ENCODE data around the gene TMEM132C. TPM values are rescaled to one million over a fixed set of nuclear protein-coding genes. Genes with fewer than 3 reads are reported as not detected.

Gene TMEM132C
- total and polyA plus RNA-seq, 2 of the 13 experiments (the other 11 are each of a cell fraction or from before 2014, with no cell fraction given): not detected

- ChIA-PET CTCF (ENCODE audit: low intra/inter-chr PET ratio, low total read pairs) (no interaction called here), POLR2A (no interaction called here)
- no peaks in the 10 kb centered on the region for H3K36me3 ChIP-seq (replicated peaks in 1 of 2; ENCODE audit: control insufficient read depth in 1 of 2, insufficient read depth in 2 of 2, low read length in 2 of 2)
- FAIRE-seq (no peak), DNase-seq (ENCODE audit: low spot score) (no peak), ATAC-seq (no peak)
- 14% methylated on average over 2 of the region's 2 CpGs for WGBS (ENCODE audit: low lambda C conversion rate)
- H3K27me3 ChIP-seq (ENCODE audit: control insufficient read depth in 1 of 2, insufficient read depth in 2 of 2, low read length in 2 of 2): no peaks in the 10 kb centered on the region
- in situ Hi-C loops (cut with HindIII; ENCODE audit: extremely low pct_ligation_motif_present, low pct_unique_long_range_greater_than_20kb): no loop called here
- no peaks in the 10 kb centered on the region for H3K79me2 ChIP-seq (ENCODE audit: insufficient read depth, low read length)
- H3K4me3 ChIP-seq (replicated peaks in 1 of 3; ENCODE audit: insufficient read depth in 1 of 3, low read depth in 2 of 3, low read length in 3 of 3): no peak overlapping the region
- no peaks in the 10 kb centered on the region for H4K20me1 ChIP-seq (ENCODE audit: insufficient read depth, low read length)
- no peaks in the 10 kb centered on the region for H3K4me1 ChIP-seq (ENCODE audit: insufficient read depth, low read length)
- no peak overlapping the region for H3K27ac ChIP-seq (ENCODE audit: extremely low read length, insufficient read depth, low read length)
- BruUV-seq (replicated peaks): no TSS peak
- intact Hi-C loops (cut with micrococcal nuclease; ENCODE audit: unreplicated experiment): no loop called here
- H3K9ac ChIP-seq (ENCODE audit: insufficient read depth, low read depth, low read length): no peak overlapping the region
- no peak overlapping the region for H3K4me2 ChIP-seq (ENCODE audit: low read depth, low read length)
- H2AFZ ChIP-seq (ENCODE audit: low read length): no peak overlapping the region
- H3K9me3 ChIP-seq (ENCODE audit: low read length): peaks cover 41% of the 10 kb centered on the region
- no peak for TF ChIP-seq ZNF850 (CRISPR knock-in tag; conservative IDR thresholded peaks at IDR 0.05)
- no peak for TF ChIP-seq GPN1 (CRISPR knock-in tag; IDR thresholded peaks at IDR 0.05; ENCODE audit: borderline replicate concordance)
- no peak for TF ChIP-seq ZNF546 (CRISPR knock-in tag; conservative IDR thresholded peaks at IDR 0.05)
- no peak for TF ChIP-seq ZBTB1 (CRISPR knock-in tag; IDR thresholded peaks at IDR 0.05; ENCODE audit: borderline replicate concordance)
- TF ChIP-seq TBL1XR1 (IDR thresholded peaks at IDR 0.05; ENCODE audit: borderline replicate concordance, low read length, partially characterized antibody): no peak
- no peak for TF ChIP-seq IRF2 (CRISPR knock-in tag; IDR thresholded peaks at IDR 0.05)
- TF ChIP-seq ZFP36L1 (CRISPR knock-in tag; IDR thresholded peaks at IDR 0.05): no peak
- TF ChIP-seq SMAD3 (CRISPR knock-in tag; IDR thresholded peaks at IDR 0.05): no peak
- no peak for TF ChIP-seq STAT6 (CRISPR knock-in tag; IDR thresholded peaks at IDR 0.05; ENCODE audit: borderline replicate concordance)
- TF ChIP-seq BRF2 (CRISPR knock-in tag; IDR thresholded peaks at IDR 0.05): no peak
- no peak for TF ChIP-seq ZNF256 (CRISPR knock-in tag; conservative IDR thresholded peaks at IDR 0.05)
- no peak for TF ChIP-seq AFF4 (CRISPR knock-in tag; IDR thresholded peaks at IDR 0.05)
- no peak for TF ChIP-seq NKX3-1 (CRISPR knock-in tag; IDR thresholded peaks at IDR 0.05)
- TF ChIP-seq CBX1 (IDR thresholded peaks at IDR 0.05; ENCODE audit: low read depth): no peak
- TF ChIP-seq ZNF275 (CRISPR knock-in tag; IDR thresholded peaks at IDR 0.05; ENCODE audit: borderline replicate concordance): no peak
- no peak for TF ChIP-seq ZC3H4 (CRISPR knock-in tag; IDR thresholded peaks at IDR 0.05; ENCODE audit: borderline replicate concordance)
- no peak for TF ChIP-seq FOXO1 (CRISPR knock-in tag; IDR thresholded peaks at IDR 0.05)
- no peak for TF ChIP-seq ZNF367 (CRISPR knock-in tag; IDR thresholded peaks at IDR 0.05; ENCODE audit: borderline replicate concordance)
Measured at GRCh38 chr12:128245121-128245520, 21.8 kb upstream of the TMEM132C start.
